IMR-90 (cell line): ENCODE measurements around the gene MYL6. TPM values are rescaled to one million over a fixed set of nuclear protein-coding genes. Genes with fewer than 3 reads are reported as not detected.

ENCODE experiments used
- ATAC-seq: fragments of 200-7000 bp; cut with Tn5 transposase; 2 replicates; pipeline ENCODE4 v1.9.1; 2020; ENCODE audit warnings: low read depth, mild to moderate bottlenecking, moderate library complexity
- BruUV-seq: library from RNA; stranded (reverse); fragments of 400-500 nt; replicated peaks from 2 replicates; lab custom pipeline; 2021; lab: Mats Ljungman, UMichigan
- CTCF ChIA-PET: fragments of 300-600 bp; formaldehyde crosslinking; extraction: SDS; loops from one replicate; lab custom pipeline; 2021; ENCODE audit warnings: antibody characterized with exemption; lab: Yijun Ruan, JAX
- POLR2A ChIA-PET: fragments of 300-600 bp; sonication (Branson Sonifier 250); formaldehyde crosslinking; loops from one replicate; lab custom pipeline; 2022; ENCODE audit warnings: antibody characterized with exemption; ENCODE audit not compliant: unreplicated experiment; lab: Charles Lee
- DNase-seq: peaks from one replicate; pipeline ENCODE4 v3.0.0; 2013
- H2AFZ ChIP-seq: replicated peaks from 2 replicates; pipeline ENCODE3; 2013; ENCODE audit warnings: low read length, mild to moderate bottlenecking; ENCODE audit not compliant: poor library complexity
- H2AK5ac ChIP-seq: 2 replicates; pipeline ENCODE4 v1.6.1; 2013; ENCODE audit warnings: low read depth, low read length, inconsistent platforms
- H2AK9ac ChIP-seq: replicated peaks from 2 replicates; pipeline ENCODE3; 2013; ENCODE audit warnings: mild to moderate bottlenecking, low read depth, low read length, moderate library complexity; ENCODE audit not compliant: poor library complexity
- H2BK120ac ChIP-seq: 2 replicates; pipeline ENCODE4 v1.6.1; 2013; ENCODE audit warnings: low read depth, low read length, inconsistent platforms
- H2BK15ac ChIP-seq: 3 replicates; pipeline ENCODE4 v1.6.1; 2013; ENCODE audit warnings: low read depth, low read length, inconsistent platforms
- H2BK20ac ChIP-seq: 2 replicates; pipeline ENCODE4 v1.6.1; 2013; ENCODE audit warnings: low read depth, mild to moderate bottlenecking, inconsistent platforms, low read length, moderate library complexity
- H2BK5ac ChIP-seq: 2 replicates; pipeline ENCODE4 v1.6.1; 2013; ENCODE audit warnings: mild to moderate bottlenecking, low read depth, low read length, inconsistent platforms; ENCODE audit not compliant: poor library complexity, severe bottlenecking
- H3K14ac ChIP-seq: replicated peaks from 2 replicates; pipeline ENCODE4 v1.6.1; 2013; ENCODE audit warnings: low read depth, low read length, inconsistent platforms
- H3K18ac ChIP-seq: 2 replicates; pipeline ENCODE4 v1.6.1; 2013; ENCODE audit warnings: low read depth, low read length, control low read depth
- H3K23ac ChIP-seq: 2 replicates; pipeline ENCODE4 v1.6.1; 2013; ENCODE audit warnings: low read depth, low read length, inconsistent platforms
- H3K27ac ChIP-seq: 2 replicates; pipeline ENCODE4 v1.5.1; 2013; ENCODE audit warnings: mild to moderate bottlenecking, control low read depth, low read length; ENCODE audit not compliant: insufficient read depth
- H3K27me3 ChIP-seq: 2 replicates; pipeline ENCODE4 v1.6.1; 2013; ENCODE audit warnings: low read length; ENCODE audit not compliant: control insufficient read depth, insufficient read depth
- H3K36me3 ChIP-seq: 2 replicates; pipeline ENCODE4 v1.6.1; 2013; ENCODE audit warnings: low read length, mixed read lengths; ENCODE audit not compliant: control insufficient read depth, insufficient read depth
- H3K4ac ChIP-seq: 2 replicates; pipeline ENCODE4 v1.6.1; 2013; ENCODE audit warnings: low read depth, low read length, inconsistent platforms
- H3K4me1 ChIP-seq: 2 replicates; pipeline ENCODE4 v1.6.1; 2013; ENCODE audit warnings: low read length, mixed read lengths; ENCODE audit not compliant: control insufficient read depth, insufficient read depth
- H3K4me2 ChIP-seq: 2 replicates; pipeline ENCODE4 v1.6.1; 2013; ENCODE audit warnings: low read depth, mild to moderate bottlenecking, control low read depth, low read length, moderate library complexity
- H3K4me3 ChIP-seq: 2 replicates; pipeline ENCODE4 v1.5.1; 2013; ENCODE audit warnings: low read depth, mild to moderate bottlenecking, control low read depth, low read length, moderate library complexity; ENCODE audit not compliant: insufficient read depth
- H3K56ac ChIP-seq: 2 replicates; pipeline ENCODE4 v1.6.1; 2013; ENCODE audit warnings: low read length, inconsistent platforms; ENCODE audit not compliant: insufficient read depth; ENCODE audit errors: extremely low read depth
- H3K79me1 ChIP-seq, 2 experiments: 2 replicates each; pipeline ENCODE4 v1.6.1; 2013; ENCODE audit warnings: low read length in 2 of 2, inconsistent platforms in 1 of 2, low read depth in 1 of 2
- H3K9ac ChIP-seq: 2 replicates; pipeline ENCODE4 v1.6.1; 2013; ENCODE audit warnings: low read depth, low read length, control low read depth
- H3K9me1 ChIP-seq: 2 replicates; pipeline ENCODE4 v1.6.1; 2013; ENCODE audit warnings: low read length, inconsistent platforms; ENCODE audit not compliant: insufficient read depth
- H3K9me3 ChIP-seq: 2 replicates; pipeline ENCODE4 v1.6.1; 2013; ENCODE audit warnings: low read length; ENCODE audit not compliant: control insufficient read depth, insufficient read depth
- H4K20me1 ChIP-seq: 2 replicates; pipeline ENCODE4 v1.6.1; 2013; ENCODE audit warnings: low read length, inconsistent platforms; ENCODE audit not compliant: insufficient read depth
- H4K5ac ChIP-seq: 2 replicates; pipeline ENCODE4 v1.6.1; 2013; ENCODE audit warnings: mild to moderate bottlenecking, low read depth, low read length, control low read depth
- H4K8ac ChIP-seq, 2 experiments: 2 replicates each; pipeline ENCODE4 v1.6.1; 2013; ENCODE audit warnings: low read depth in 2 of 2, low read length in 2 of 2, control low read depth in 1 of 2, inconsistent platforms in 1 of 2
- H4K91ac ChIP-seq: 2 replicates; pipeline ENCODE4 v1.6.1; 2013; ENCODE audit warnings: low read depth, low read length, inconsistent platforms; ENCODE audit not compliant: insufficient read depth
- FOS ChIP-seq: fragments of 150-350 bp; IDR thresholded peaks from 2 replicates; pipeline ENCODE4 v1.6.1; 2016; ENCODE audit warnings: low read depth, low read length
- MAZ ChIP-seq: IDR thresholded peaks from 2 replicates; pipeline ENCODE4 v1.6.1; 2012; ENCODE audit warnings: low read depth, mild to moderate bottlenecking, low read length, improper control_type of control experiment, moderate library complexity, borderline replicate concordance
- SMC3 ChIP-seq: fragments of 150-350 bp; IDR thresholded peaks from 2 replicates; pipeline ENCODE4 v1.6.1; 2016; ENCODE audit warnings: low read depth, mild to moderate bottlenecking, antibody characterized with exemption, low read length, moderate library complexity
- WGBS, 2 experiments: methylation state at CpG; one replicate each; pipeline versions ENCODE4 v1.1.5 to v1.1.7; 2013; ENCODE audit warnings: missing lambda C conversion rate in 2 of 2; ENCODE audit not compliant: insufficient read length in 1 of 2; ENCODE audit errors: extremely low coverage in 2 of 2; 5-methylcytosine and 5-hydroxymethylcytosine counted together
- dilution Hi-C: fragments of 300-500 bp; cut with HindIII; formaldehyde crosslinking; loops from one replicate; pipeline ENCODE4 v1.14.3; 2018; ENCODE audit warnings: low sequenced_read_pairs; ENCODE audit not compliant: unreplicated experiment
- in situ Hi-C: fragments of 300-500 bp; cut with MboI; formaldehyde crosslinking; loops from 3 replicates; pipeline ENCODE4 v1.14.3; 2019; ENCODE audit warnings: low sequenced_read_pairs, inconsistent platforms, mixed read lengths
- intact Hi-C: fragments of 100-400 bp; cut with micrococcal nuclease; formaldehyde crosslinking; loops from 2 replicates; pipeline ENCODE4 v1.10.0; 2022
- polyA plus RNA-seq, 3 experiments: library from polyadenylated mRNA; depleted of rRNA; stranded (reverse); fragments of >200 nt; gene quantifications; 2 replicates each; pipeline ENCODE4 v1.2.3, GENCODE V29; 2012; ENCODE audit warnings: low replicate concordance in 1 of 3
- total RNA-seq: library from RNA; depleted of rRNA; stranded (reverse); fragments of >200 nt; gene quantifications from 2 replicates; pipeline ENCODE4 v1.2.3, GENCODE V29; 2012

The MYL6 gene
- total and polyA plus RNA-seq, 2 of the 4 experiments (the other 2 are of a cell fraction) = 4,816 to 6,979 TPM

DNA sequence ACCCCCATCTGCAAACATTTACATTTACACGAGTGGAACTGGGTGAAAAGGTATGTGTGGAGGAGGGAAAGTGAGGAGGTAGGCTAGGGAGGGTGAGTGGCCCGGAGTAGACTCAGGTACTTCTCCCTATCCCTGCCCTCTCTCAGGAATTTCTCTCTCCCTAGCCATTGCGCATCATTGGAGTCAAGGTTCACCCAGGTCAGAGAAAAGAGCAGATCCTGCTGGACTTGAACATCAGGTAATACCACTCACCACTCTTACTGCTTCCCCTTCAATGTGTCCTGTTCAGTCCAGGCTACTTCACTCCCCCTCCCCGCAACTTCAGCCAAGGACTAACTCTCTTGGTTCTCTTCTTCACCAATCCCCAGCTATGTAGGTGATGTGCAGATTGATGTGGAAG, 27.3 kb upstream of the MYL6 start:
- Histone ChIP-seq H3K27me3 (no peaks in the 10 kb centered on the region), H3K9me3 (no peaks in the 10 kb centered on the region), H2BK20ac (no peak overlapping the region), H3K36me3 (peaks cover 39% of the 10 kb centered on the region), H3K9me1 (no peaks in the 10 kb centered on the region), H3K18ac (no peak overlapping the region), H3K79me1 (peaks cover 44 to 68% of the 10 kb centered on the region in 2 experiments), H2AK5ac (0 out of 2 replicates have a peak overlapping the region, but pooled peaks have one; percentile 9), H3K4me2 (no peak overlapping the region), H3K9ac (no peak overlapping the region), H2BK120ac (no peak overlapping the region), H3K4me1 (peaks cover 6% of the 10 kb centered on the region; the same call in 1 of the 2 replicates), H4K20me1 (no peaks in the 10 kb centered on the region), H2AK9ac (peak overlapping the region; percentile 77), H4K5ac (no peak overlapping the region), H3K4ac (no peak overlapping the region), H3K23ac (no peak overlapping the region), H3K56ac (no peak overlapping the region), H3K4me3 (no peak overlapping the region), H2AFZ (no peak overlapping the region), H4K8ac (no peak overlapping the region), H3K14ac (no peak overlapping the region), H4K91ac (no peak overlapping the region), H3K27ac (no peak overlapping the region), H2BK15ac (no peak overlapping the region), H2BK5ac (no peak overlapping the region)
- dilution Hi-C loops = no loop called here
- in situ Hi-C loops = no loop called here
- BruUV-seq = no TSS peak
- 100% methylated on average over 1 of the region's 4 CpGs; no CpG with 5 or more reads in 1 of the 2 experiments for WGBS, 2 experiments
- no peak for TF ChIP-seq FOS
- TF ChIP-seq MAZ = no peak
- TF ChIP-seq SMC3 = no peak
- POLR2A ChIA-PET = no interaction called here
- DNase-seq = no peak
- intact Hi-C loops = no loop called here
- CTCF ChIA-PET = no interaction called here
- ATAC-seq = no peak
